Loucy (cell line): Measurements from ENCODE around the gene VDAC1.

Experiments used
- H2AFZ ChIP-seq: fragments of 200-600 bp; sonication (generic); 2 replicates; pipeline ENCODE4 v1.6.0; 2016; ENCODE audit warnings: antibody characterized with exemption, mild to moderate bottlenecking, low read length, moderate library complexity
- H3F3A ChIP-seq: fragments of 200-600 bp; 2 replicates; pipeline ENCODE4 v1.6.0; 2016; ENCODE audit warnings: antibody characterized with exemption, low read depth, mild to moderate bottlenecking
- H3K27me3 ChIP-seq: fragments of 200-600 bp; sonication (generic); 2 replicates; pipeline ENCODE4 v1.6.1; 2014; ENCODE audit warnings: low read length, mild to moderate bottlenecking; ENCODE audit not compliant: insufficient read depth, poor library complexity, severe bottlenecking
- H3K36me3 ChIP-seq: fragments of 200-600 bp; sonication (generic); 2 replicates; pipeline ENCODE4 v1.6.1; 2016; ENCODE audit warnings: low read length; ENCODE audit not compliant: insufficient read depth
- H3K4me1 ChIP-seq: fragments of 200-600 bp; sonication (generic); 2 replicates; pipeline ENCODE4 v1.5.1; 2014; ENCODE audit warnings: low read length, mild to moderate bottlenecking; ENCODE audit not compliant: insufficient read depth, poor library complexity, severe bottlenecking
- H3K4me2 ChIP-seq: fragments of 200-600 bp; sonication (generic); 2 replicates; pipeline ENCODE4 v1.6.0; 2014; ENCODE audit warnings: antibody characterized with exemption, low read length, low read depth, mild to moderate bottlenecking; ENCODE audit not compliant: poor library complexity, severe bottlenecking
- H3K4me3 ChIP-seq: fragments of 200-600 bp; sonication (generic); 2 replicates; pipeline ENCODE4 v1.5.1; 2014; ENCODE audit warnings: low read length, mild to moderate bottlenecking, mixed read lengths; ENCODE audit not compliant: poor library complexity, severe bottlenecking
- H3K79me2 ChIP-seq: fragments of 200-600 bp; sonication (generic); 2 replicates; pipeline ENCODE4 v1.6.1; 2014; ENCODE audit warnings: low read length; ENCODE audit not compliant: insufficient read depth
- H3K9ac ChIP-seq: fragments of 200-600 bp; sonication (generic); 2 replicates; pipeline ENCODE4 v1.6.0; 2014; ENCODE audit warnings: mild to moderate bottlenecking, low read depth, low read length, moderate library complexity; ENCODE audit not compliant: poor library complexity, severe bottlenecking
- H3K9me2 ChIP-seq: fragments of 200-600 bp; sonication (generic); replicated peaks from 2 replicates; pipeline ENCODE4 v1.6.1; 2016; ENCODE audit warnings: low read depth, low read length, mixed read lengths
- H3K9me3 ChIP-seq: fragments of 200-600 bp; sonication (generic); 2 replicates; pipeline ENCODE4 v1.6.1; 2014; ENCODE audit warnings: mild to moderate bottlenecking, antibody characterized with exemption, low read length, low read depth; ENCODE audit not compliant: insufficient read depth
- H4K20me1 ChIP-seq: fragments of 200-600 bp; sonication (generic); 2 replicates; pipeline ENCODE4 v1.6.0; 2014; ENCODE audit warnings: antibody characterized with exemption, low read length, mild to moderate bottlenecking; ENCODE audit not compliant: insufficient read depth, poor library complexity, severe bottlenecking
- CTCF ChIP-seq: fragments of 200-600 bp; sonication (generic); conservative IDR thresholded peaks from 2 replicates; pipeline ENCODE4 v1.5.1; 2014; ENCODE audit warnings: mild to moderate bottlenecking, antibody characterized with exemption, low read length
- EZH2phosphoT487 ChIP-seq: fragments of 200-600 bp; IDR thresholded peaks from 2 replicates; pipeline ENCODE4 v1.6.1; 2018; ENCODE audit warnings: antibody characterized with exemption, mild to moderate bottlenecking, moderate library complexity, borderline replicate concordance

VDAC1 gene

GRCh38 chr5:134018986-134019316, 14.2 kb upstream of the VDAC1 start:
- Histone ChIP-seq H3K4me3 (no peak overlapping the region), H3K4me2 (no peak overlapping the region), H3K9me3 (no peaks in the 10 kb centered on the region), H3K4me1 (no peaks in the 10 kb centered on the region), H3K9me2 (no peaks in the 10 kb centered on the region), H2AFZ (no peak overlapping the region), H3K27me3 (no peaks in the 10 kb centered on the region), H4K20me1 (no peaks in the 10 kb centered on the region), H3F3A (no peaks in the 10 kb centered on the region), H3K36me3 (no peaks in the 10 kb centered on the region), H3K79me2 (no peaks in the 10 kb centered on the region), H3K9ac (no peak overlapping the region)
- TF ChIP-seq CTCF (no peak), EZH2phosphoT487 (no peak)

GRCh38 chr5:134018154-134018985, 13.6 kb upstream of the VDAC1 start:
- Histone ChIP-seq H3K4me1 (no peaks in the 10 kb centered on the region), H3K4me2 (no peak overlapping the region), H3K9me3 (no peaks in the 10 kb centered on the region), H3K79me2 (no peaks in the 10 kb centered on the region), H3K27me3 (no peaks in the 10 kb centered on the region), H3K9me2 (no peaks in the 10 kb centered on the region), H4K20me1 (no peaks in the 10 kb centered on the region), H2AFZ (no peak overlapping the region), H3K9ac (no peak overlapping the region), H3F3A (no peaks in the 10 kb centered on the region), H3K36me3 (no peaks in the 10 kb centered on the region), H3K4me3 (no peak overlapping the region)
- no peak for TF ChIP-seq EZH2phosphoT487
- no peak for TF ChIP-seq CTCF

- Histone ChIP-seq H4K20me1 (peaks cover 6% of the 10 kb centered on the region), H3K9me2 (no peaks in the 10 kb centered on the region), H3K4me2 (no peak overlapping the region), H3K79me2 (peaks cover 20% of the 10 kb centered on the region), H3K27me3 (no peaks in the 10 kb centered on the region), H3K4me1 (peaks cover 8% of the 10 kb centered on the region), H3K9ac (no peak overlapping the region), H3F3A (no peaks in the 10 kb centered on the region), H2AFZ (no peak overlapping the region), H3K9me3 (no peaks in the 10 kb centered on the region), H3K4me3 (no peak overlapping the region), H3K36me3 (no peaks in the 10 kb centered on the region)
- TF ChIP-seq EZH2phosphoT487 = no peak
Measured at GRCh38 chr5:134008266-134008749, 3.5 kb upstream of the VDAC1 start.
